GM19467 (cell line): Measurements from ENCODE around the gene MMP3.
A peak's percentile ranks its signal among the peaks of the same experiment; 100 is the strongest.
"Not testable (repeated sequence)": the region's sequence is repeated elsewhere in the genome, so short reads cannot be mapped to it uniquely, and the experiment has no call there.

Experiments
- ATAC-seq: cut with Tn5 transposase; IDR thresholded peaks from one replicate; pipeline ENCODE4 v1.9.1; 2021; ENCODE audit warnings: mild to moderate bottlenecking, moderate library complexity; ENCODE audit not compliant: unreplicated experiment

Gene MMP3

DNA sequence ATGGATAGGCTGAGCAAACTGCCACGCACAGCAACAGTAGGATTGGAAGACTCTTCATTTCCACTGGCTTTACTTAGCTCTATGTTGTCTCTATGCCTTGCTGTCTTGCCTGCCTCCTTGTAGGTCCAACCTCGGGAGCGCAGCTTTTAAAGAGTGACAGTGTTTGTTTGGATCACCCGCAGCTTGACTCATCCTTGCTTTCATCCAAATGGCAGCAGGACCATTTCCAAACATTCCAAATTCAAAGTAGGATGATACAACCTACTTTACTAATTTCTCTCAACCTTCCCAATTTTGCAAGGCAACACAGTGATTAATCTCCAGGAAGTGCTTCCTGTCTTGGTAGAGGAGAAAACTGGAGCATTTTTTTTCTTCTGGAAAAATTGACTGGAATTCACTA is at the start of gene MMP3:
Gene MMP3, minus strand, starts transcription at position 121 of the 400 bp plus-strand sequence. Its CDS starts 63 bp downstream, at position 58.
- no peak for ATAC-seq

GRCh38 chr11:102891736-102892135 is 48.3 kb upstream of the MMP3 start:
- ATAC-seq: no peak

- ATAC-seq: no peak
Observed at GRCh38 chr11:102886999-102887398, 43.6 kb upstream of the MMP3 start.

- peak; percentile 14 for ATAC-seq
Observed at GRCh38 chr11:102883141-102883540, 39.7 kb upstream of the MMP3 start.

GRCh38 chr11:102882389-102883024 is 39.1 kb upstream of the MMP3 start:
- ATAC-seq: peak; percentile 72

DNA sequence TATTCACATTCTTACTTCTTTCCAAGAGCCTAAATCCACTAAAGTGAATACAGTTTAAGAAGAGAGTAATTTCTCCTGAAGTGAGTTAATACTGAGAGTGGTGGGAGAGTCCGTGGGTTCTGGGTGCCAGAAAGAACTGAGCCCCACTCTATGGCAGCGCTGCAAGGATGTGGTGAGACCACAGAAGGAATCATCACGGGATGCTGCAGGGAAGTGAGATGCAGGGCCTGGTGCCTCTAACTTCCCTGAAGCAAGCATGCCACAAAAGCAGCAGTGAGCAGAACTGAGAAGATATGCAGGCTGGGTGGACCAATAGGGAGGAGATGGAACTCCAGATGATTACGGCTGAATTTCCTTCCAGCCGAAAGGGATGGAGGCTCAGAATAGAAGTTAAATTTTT is 36.4 kb upstream of the MMP3 start:
- no peak for ATAC-seq

DNA sequence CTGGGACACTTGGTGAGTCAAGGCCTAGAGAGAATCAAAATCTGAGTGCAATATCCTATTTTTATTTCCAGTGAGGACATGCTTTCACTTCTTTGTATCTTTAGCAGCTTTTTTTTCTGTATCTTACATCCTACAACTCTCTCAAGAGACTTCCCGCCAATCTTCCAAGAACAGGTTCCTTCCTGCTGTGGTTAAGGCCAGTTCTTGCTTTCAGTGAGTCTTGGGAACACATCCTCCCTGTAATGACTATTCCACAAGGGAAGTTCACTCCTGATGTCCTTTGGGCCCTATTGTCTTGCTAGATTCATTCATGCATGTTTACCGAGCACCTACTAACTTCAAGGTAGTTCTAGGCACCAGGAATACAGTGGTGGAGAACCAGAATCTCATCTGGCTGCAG is 35.2 kb upstream of the MMP3 start:
- ATAC-seq: no peak

- no peak for ATAC-seq
Observed at GRCh38 chr11:102874852-102875251, 31.4 kb upstream of the MMP3 start, which contains the start of gene MMP12. Gene MMP12, minus strand, starts transcription at chr11:102874982. Its CDS starts 45 bp downstream, at chr11:102874937.

- ATAC-seq: not testable (repeated sequence)
Observed at GRCh38 chr11:102869354-102869964, 26.1 kb upstream of the MMP3 start.

- ATAC-seq: no peak
Observed at GRCh38 chr11:102868339-102868738, 24.9 kb upstream of the MMP3 start.

DNA sequence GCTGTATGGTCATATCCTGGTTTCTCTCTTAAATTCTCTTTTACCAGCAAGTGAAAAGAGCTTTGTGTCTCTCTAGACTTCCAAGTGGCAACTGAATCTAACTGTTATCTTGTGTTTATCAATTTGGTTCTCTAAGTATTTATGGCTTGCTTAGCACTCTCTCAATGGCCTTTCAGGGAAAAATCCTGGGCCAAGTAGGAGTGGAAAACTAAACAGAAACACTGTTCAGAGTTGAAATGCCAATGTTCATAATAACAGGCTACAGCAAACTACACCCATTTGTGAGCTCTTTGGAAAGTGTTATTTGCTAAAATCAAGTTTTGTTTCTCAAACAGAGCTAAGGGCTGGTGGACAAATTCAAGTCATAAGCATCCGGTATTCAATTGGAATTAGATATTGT is 21.3 kb upstream of the MMP3 start:
- no peak for ATAC-seq

- ATAC-seq: no peak
Observed at GRCh38 chr11:102853956-102854355, 10.5 kb upstream of the MMP3 start.

GRCh38 chr11:102853055-102853454 is 9.6 kb upstream of the MMP3 start:
- no peak for ATAC-seq

DNA sequence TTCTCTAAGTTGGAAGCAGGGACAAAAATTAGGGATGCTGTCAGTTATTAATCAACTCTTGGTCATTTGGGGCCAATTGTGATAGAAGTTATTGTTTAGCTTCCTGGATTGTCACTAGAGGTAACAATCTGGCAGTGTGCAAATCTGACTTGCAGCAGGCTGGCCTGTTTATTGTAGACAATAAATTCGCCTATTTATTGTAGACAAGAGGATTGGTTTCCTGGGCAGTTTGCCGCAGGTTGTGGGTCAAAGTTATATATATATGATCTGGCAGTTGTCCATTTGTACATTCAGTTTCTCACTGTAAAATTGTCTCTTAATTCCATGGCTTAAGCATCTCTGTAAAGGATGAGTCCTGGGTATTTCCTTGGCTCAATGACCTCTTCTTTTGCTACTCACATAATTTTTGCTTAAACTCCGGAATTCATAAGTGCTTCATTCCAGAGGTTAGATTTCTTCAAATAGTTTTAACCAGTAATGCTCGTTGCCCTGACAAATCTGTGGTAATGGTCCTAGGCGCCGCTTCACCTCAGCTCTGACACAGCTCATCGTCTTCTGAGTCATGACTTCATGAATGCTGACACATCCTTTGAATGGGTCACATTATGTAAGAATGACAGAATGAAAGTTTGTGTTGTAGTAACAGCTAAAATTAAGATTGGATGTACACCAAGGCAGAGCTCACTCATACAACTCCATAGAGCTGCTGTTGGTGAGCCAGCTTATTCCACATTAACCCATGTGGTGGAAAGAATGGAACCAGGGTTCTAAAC is 7.8 kb upstream of the MMP3 start:
- no peak for ATAC-seq

- ATAC-seq: no peak
Observed at GRCh38 chr11:102849311-102849710, 5.9 kb upstream of the MMP3 start.

- ATAC-seq: no peak
Observed at GRCh38 chr11:102846292-102846691, 2.9 kb upstream of the MMP3 start.

DNA sequence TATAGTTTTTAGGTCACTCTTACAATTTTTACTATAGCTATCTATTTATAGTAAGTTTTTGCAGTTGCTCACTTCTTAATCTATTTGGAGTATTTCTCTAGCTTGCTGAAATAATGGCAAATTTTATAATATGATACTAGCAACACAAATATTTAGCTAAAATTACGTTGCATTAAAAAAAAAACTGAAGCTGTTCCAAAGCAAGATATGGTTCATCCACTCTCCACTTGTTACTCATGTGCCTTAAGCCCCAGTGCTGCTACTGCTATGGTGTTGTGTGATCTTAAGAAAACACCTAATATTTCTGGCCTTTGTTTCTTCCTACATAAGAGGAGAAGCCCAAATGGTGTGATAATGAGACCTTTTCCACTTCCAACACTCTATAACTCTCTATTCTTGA is 479 bp downstream of the MMP3 start:
- ATAC-seq: no peak

DNA sequence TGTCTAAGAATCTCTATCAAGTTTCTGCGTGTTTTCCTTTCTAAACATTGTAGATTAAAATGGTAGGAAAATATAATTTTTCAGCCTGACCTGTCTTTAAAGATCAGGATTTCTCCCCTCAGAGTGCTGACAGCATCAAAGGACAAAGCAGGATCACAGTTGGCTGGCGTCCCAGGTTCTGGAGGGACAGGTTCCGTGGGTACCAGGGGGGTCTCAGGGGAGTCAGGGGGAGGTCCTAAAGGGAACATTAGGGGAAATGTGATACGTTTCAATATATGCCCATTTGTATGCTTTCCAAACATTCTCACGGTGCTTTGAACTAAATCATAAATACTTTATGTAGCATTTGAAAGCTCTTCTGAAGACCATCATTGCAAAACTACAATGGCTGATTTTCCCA is 3.4 kb downstream of the MMP3 start:
- no peak for ATAC-seq

- ATAC-seq: no peak
Observed at GRCh38 chr11:102837646-102838045, 5.8 kb downstream of the MMP3 start.

DNA sequence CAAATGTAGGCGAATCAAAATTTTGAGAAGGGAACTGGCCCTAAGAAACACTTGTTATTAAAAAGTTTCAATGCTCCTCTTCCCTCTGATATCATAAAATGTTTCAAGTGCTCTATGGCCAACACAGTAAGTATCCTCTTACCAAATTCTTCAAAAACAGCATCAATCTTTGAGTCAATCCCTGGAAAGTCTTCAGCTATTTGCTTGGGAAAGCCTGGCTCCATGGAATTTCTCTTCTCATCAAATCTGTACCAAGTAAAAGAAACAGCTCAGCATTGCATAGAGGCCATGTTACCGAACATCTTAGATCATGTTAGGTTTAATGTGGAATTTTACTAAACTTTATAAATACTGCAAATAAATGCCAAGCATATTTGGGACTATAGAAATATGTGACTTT is 6.3 kb downstream of the MMP3 start:
- ATAC-seq: no peak

DNA sequence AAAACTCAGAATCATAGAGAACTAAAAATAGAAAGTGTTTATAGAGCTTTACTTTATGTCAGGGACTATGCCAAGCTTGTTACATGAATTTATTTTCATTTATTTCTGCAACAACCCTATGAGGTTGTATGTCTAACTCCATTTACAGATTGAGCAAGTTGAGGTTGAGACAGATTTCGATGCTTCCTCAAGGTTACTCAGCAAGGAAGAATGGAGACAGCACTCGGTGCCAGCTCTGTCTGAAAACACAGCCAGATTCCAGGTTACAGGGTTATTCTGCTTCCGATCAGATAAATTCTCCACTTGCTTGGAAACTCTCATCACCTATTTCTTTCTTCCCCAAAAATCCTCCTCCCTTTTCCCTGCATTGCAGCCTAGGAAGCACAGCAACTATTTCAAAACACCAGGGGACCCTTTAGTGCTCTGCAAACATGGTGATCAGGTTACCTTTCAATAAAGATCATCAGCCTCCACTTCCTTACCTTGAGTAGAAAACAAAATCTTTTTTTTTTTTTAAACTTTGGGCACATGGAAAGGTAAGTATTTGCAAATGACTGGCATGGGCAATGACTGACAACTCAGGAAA is 7.0 kb downstream of the MMP3 start:
- ATAC-seq: no peak

GRCh38 chr11:102833731-102834130 is 9.7 kb downstream of the MMP3 start:
- no peak for ATAC-seq
